OCI-LY7 (cell line): ENCODE results near the gene STXBP2. TPM values are rescaled to one million over a fixed set of nuclear protein-coding genes. Genes with fewer than 3 reads are reported as not detected.

Experiments
- BruUV-seq: library from RNA; stranded (reverse); fragments of 400-500 nt; replicated peaks from 2 replicates; lab custom pipeline; 2021; lab: Mats Ljungman, UMichigan
- CTCF ChIA-PET: fragments of 300-600 bp; sonication (Branson Sonifier 250); formaldehyde crosslinking; loops from one replicate; lab custom pipeline; 2022; ENCODE audit warnings: antibody characterized with exemption; ENCODE audit not compliant: unreplicated experiment; lab: Charles Lee
- POLR2A ChIA-PET: fragments of 300-600 bp; sonication (Branson Sonifier 250); formaldehyde crosslinking; loops from one replicate; lab custom pipeline; 2022; ENCODE audit warnings: antibody characterized with exemption; lab: Charles Lee
- DNase-seq: peaks from one replicate; pipeline ENCODE4 v3.0.0-alpha.2; 2015; ENCODE audit warnings: low spot score
- H2AFZ ChIP-seq: fragments of 200-600 bp; sonication (generic), shearing (Covaris generic); 2 replicates; pipeline ENCODE4 v1.6.1; 2014; ENCODE audit warnings: mild to moderate bottlenecking, antibody characterized with exemption, low read length, moderate library complexity
- H3K27ac ChIP-seq: fragments of 200-600 bp; sonication (generic); 2 replicates; pipeline ENCODE4 v1.5.1; 2014; ENCODE audit warnings: mixed run types, low read depth, mild to moderate bottlenecking, moderate library complexity, low read length, inconsistent platforms; ENCODE audit not compliant: poor library complexity, severe bottlenecking
- H3K36me3 ChIP-seq: fragments of 200-600 bp; sonication (generic); 2 replicates; pipeline ENCODE4 v1.6.1; 2014; ENCODE audit warnings: mild to moderate bottlenecking, antibody characterized with exemption, low read length, moderate library complexity, mixed read lengths; ENCODE audit not compliant: insufficient read depth
- H3K4me1 ChIP-seq: fragments of 200-600 bp; sonication (generic); 2 replicates; pipeline ENCODE4 v1.5.1; 2014; ENCODE audit warnings: mild to moderate bottlenecking, low read length; ENCODE audit not compliant: insufficient read depth, poor library complexity, severe bottlenecking
- H3K4me2 ChIP-seq: fragments of 200-600 bp; sonication (generic); 2 replicates; pipeline ENCODE4 v1.6.1; 2014; ENCODE audit warnings: mild to moderate bottlenecking, low read length
- H3K4me3 ChIP-seq: fragments of 200-600 bp; sonication (generic); 2 replicates; pipeline ENCODE4 v1.5.1; 2014; ENCODE audit warnings: mild to moderate bottlenecking, low read depth, low read length; ENCODE audit not compliant: poor library complexity, severe bottlenecking
- H3K79me2 ChIP-seq: fragments of 200-600 bp; sonication (generic); 2 replicates; pipeline ENCODE4 v1.6.1; 2016; ENCODE audit warnings: low read depth, mild to moderate bottlenecking, low read length, moderate library complexity, mixed read lengths; ENCODE audit not compliant: insufficient read depth
- H3K9me2 ChIP-seq: fragments of 200-600 bp; sonication (generic); 2 replicates; pipeline ENCODE4 v1.6.1; 2016; ENCODE audit warnings: mild to moderate bottlenecking, low read length, mixed read lengths; ENCODE audit not compliant: insufficient read depth
- H3K9me3 ChIP-seq: fragments of 200-600 bp; sonication (generic); 2 replicates; pipeline ENCODE4 v1.6.1; 2014; ENCODE audit warnings: mild to moderate bottlenecking, mixed run types, low read length, mixed read lengths
- H4K20me1 ChIP-seq: fragments of 200-600 bp; sonication (generic); 2 replicates; pipeline ENCODE4 v1.6.1; 2014; ENCODE audit warnings: mild to moderate bottlenecking, antibody characterized with exemption, low read length, moderate library complexity, mixed read lengths; ENCODE audit not compliant: insufficient read depth
- CTCF ChIP-seq: fragments of 200-600 bp; sonication (generic); conservative IDR thresholded peaks from 2 replicates; pipeline ENCODE4 v1.5.1; 2014; ENCODE audit warnings: mild to moderate bottlenecking, antibody characterized with exemption, low read length, moderate library complexity, mixed read lengths
- EZH2phosphoT487 ChIP-seq: fragments of 200-600 bp; sonication (generic); IDR thresholded peaks from 2 replicates; pipeline ENCODE4 v1.6.1; 2018; ENCODE audit warnings: low read depth, borderline replicate concordance, mild to moderate bottlenecking, mixed run types, antibody characterized with exemption, low read length, moderate library complexity, mixed read lengths
- intact Hi-C: fragments of 100-400 bp; cut with micrococcal nuclease; formaldehyde crosslinking; loops from one replicate; pipeline ENCODE4 v1.10.0; 2022; ENCODE audit not compliant: unreplicated experiment
- total RNA-seq, 2 experiments: library from RNA; depleted of rRNA in 1 of 2; stranded (reverse); fragments of >200 nt in 1 of 2; shearing (Covaris generic) in 1 of 2; gene quantifications; 2 replicates each; pipeline ENCODE4 v1.2.3, GENCODE V29; 2014 to 2022

The STXBP2 gene
- total RNA-seq, 2 experiments from 2014 or later, result 43.0 to 138 TPM

- Histone ChIP-seq H3K27ac (no peak within 1 kb of the TSS), H3K79me2 (no peaks in the 10 kb centered on the region), H2AFZ (no peak within 1 kb of the TSS), H3K9me3 (no peaks in the 10 kb centered on the region), H3K4me2 (no peak within 1 kb of the TSS), H3K4me3 (no peak within 1 kb of the TSS), H3K36me3 (no peaks in the 10 kb centered on the region), H3K9me2 (no peaks in the 10 kb centered on the region), H3K4me1 (no peaks in the 10 kb centered on the region), H4K20me1 (no peaks in the 10 kb centered on the region)
- intact Hi-C loops, result no loop called here
- no TSS peak for BruUV-seq
- ChIA-PET POLR2A (no interaction called here), CTCF (no interaction called here)
- DNase-seq, result no peak
- TF ChIP-seq CTCF (no peak), EZH2phosphoT487 (no peak)
Observed at GRCh38 chr19:7668842-7669241, 31.9 kb downstream of the STXBP2 start, which contains the start of gene RETN. Gene RETN, plus strand, starts transcription at chr19:7669049. Its CDS starts 278 bp downstream, at chr19:7669327.

GRCh38 chr19:7669641-7670040, 32.7 kb downstream of the STXBP2 start:
- Histone ChIP-seq H3K9me2 (no peaks in the 10 kb centered on the region), H3K4me1 (no peaks in the 10 kb centered on the region), H3K79me2 (no peaks in the 10 kb centered on the region), H3K4me3 (no peak overlapping the region), H4K20me1 (no peaks in the 10 kb centered on the region), H2AFZ (no peak overlapping the region), H3K27ac (no peak overlapping the region), H3K36me3 (no peaks in the 10 kb centered on the region), H3K9me3 (no peaks in the 10 kb centered on the region), H3K4me2 (no peak overlapping the region)
- TF ChIP-seq EZH2phosphoT487 (no peak), CTCF (no peak)
- ChIA-PET POLR2A (no interaction called here), CTCF (no interaction called here)
- intact Hi-C loops, result no loop called here
- BruUV-seq, result no TSS peak
- no peak for DNase-seq

GRCh38 chr19:7670150-7670783, 33.4 kb downstream of the STXBP2 start:
- Histone ChIP-seq H3K9me3 (no peaks in the 10 kb centered on the region), H3K9me2 (no peaks in the 10 kb centered on the region), H3K79me2 (no peaks in the 10 kb centered on the region), H3K36me3 (no peaks in the 10 kb centered on the region), H2AFZ (no peak overlapping the region), H3K4me3 (no peak overlapping the region), H3K4me2 (no peak overlapping the region), H3K4me1 (no peaks in the 10 kb centered on the region), H3K27ac (no peak overlapping the region), H4K20me1 (no peaks in the 10 kb centered on the region)
- ChIA-PET CTCF (no interaction called here), POLR2A (no interaction called here)
- BruUV-seq, result no TSS peak
- no peak for TF ChIP-seq EZH2phosphoT487
- no peak for TF ChIP-seq CTCF
- intact Hi-C loops, result no loop called here
- DNase-seq, result no peak
